ENCODE measurements around the gene GRB14. TPM values are rescaled to one million over a fixed set of nuclear protein-coding genes. Genes with fewer than 3 reads are reported as not detected.

GRB14 gene
- total RNA-seq, 1 experiment from 2014 or later: not detected

DNA sequence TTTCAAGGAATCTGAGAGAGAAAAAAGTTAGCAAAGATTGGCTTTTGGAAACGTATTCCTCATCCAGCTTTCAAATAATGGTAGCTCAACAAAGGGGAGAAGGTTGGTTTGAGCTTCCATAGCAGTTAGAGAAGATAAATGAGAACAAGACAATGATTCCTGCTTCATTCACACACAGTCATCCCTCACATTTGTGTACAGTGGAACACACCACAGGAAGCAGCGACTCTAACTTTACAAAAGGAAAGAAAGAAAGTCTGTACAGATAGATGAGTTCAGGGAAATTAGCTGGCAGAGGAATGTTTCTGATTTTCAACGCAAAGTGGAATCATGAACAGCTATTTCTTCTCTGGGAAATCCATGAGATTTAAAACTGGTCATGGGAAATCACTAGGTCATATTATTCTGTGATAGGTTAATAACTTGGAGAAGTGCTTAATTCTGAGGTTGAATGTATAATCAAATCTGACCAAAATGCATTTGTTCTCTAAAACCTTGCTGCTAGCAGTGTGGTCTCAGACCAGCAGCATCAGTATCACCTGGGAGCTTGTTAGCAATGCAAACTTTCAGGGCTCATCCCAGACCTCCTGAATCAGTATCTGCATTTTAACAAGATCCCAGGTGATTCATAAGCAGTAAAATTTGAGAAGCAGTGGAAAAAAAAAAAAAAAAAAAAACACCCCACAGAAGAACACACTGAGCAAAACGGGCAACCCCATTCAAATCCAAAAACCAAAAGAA, 112.0 kb downstream of the GRB14 start:
- Histone ChIP-seq H3K36me3 (ENCODE audit: control insufficient read depth, insufficient read depth, low read length) (no peaks in the 10 kb centered on the region), H3K27ac (ENCODE audit: low read length) (no peak overlapping the region), H3K9me3 (ENCODE audit: control insufficient read depth, insufficient read depth, low read depth, low read length) (no peaks in the 10 kb centered on the region), H3K27me3 (ENCODE audit: control insufficient read depth, insufficient read depth, low read length) (no peaks in the 10 kb centered on the region), H3K4me1 (ENCODE audit: control insufficient read depth, insufficient read depth, low read length) (no peaks in the 10 kb centered on the region), H3K4me3 (ENCODE audit: low read depth in 2 of 2, low read length in 2 of 2) (no peak overlapping the region)
- ChIA-PET POLR2A (no interaction called here), CTCF (interaction anchor here (0.7 kb wide), 2 partner anchors 1222 to 1334 kb away, joined by 3 read pairs; no protein-coding TSS in a partner anchor)
- in situ Hi-C loops (cut with HindIII; ENCODE audit: low pct_unique_long_range_greater_than_20kb, low sequenced_read_pairs): no loop called here
- DNase-seq (ENCODE audit: low read depth, low spot score): no peak
- intact Hi-C loops (cut with micrococcal nuclease; ENCODE audit: unreplicated experiment): no loop called here
- no peak for ATAC-seq
- TF ChIP-seq, protein P1, sequence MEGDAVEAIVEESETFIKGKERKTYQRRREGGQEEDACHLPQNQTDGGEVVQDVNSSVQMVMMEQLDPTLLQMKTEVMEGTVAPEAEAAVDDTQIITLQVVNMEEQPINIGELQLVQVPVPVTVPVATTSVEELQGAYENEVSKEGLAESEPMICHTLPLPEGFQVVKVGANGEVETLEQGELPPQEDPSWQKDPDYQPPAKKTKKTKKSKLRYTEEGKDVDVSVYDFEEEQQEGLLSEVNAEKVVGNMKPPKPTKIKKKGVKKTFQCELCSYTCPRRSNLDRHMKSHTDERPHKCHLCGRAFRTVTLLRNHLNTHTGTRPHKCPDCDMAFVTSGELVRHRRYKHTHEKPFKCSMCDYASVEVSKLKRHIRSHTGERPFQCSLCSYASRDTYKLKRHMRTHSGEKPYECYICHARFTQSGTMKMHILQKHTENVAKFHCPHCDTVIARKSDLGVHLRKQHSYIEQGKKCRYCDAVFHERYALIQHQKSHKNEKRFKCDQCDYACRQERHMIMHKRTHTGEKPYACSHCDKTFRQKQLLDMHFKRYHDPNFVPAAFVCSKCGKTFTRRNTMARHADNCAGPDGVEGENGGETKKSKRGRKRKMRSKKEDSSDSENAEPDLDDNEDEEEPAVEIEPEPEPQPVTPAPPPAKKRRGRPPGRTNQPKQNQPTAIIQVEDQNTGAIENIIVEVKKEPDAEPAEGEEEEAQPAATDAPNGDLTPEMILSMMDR (IDR thresholded peaks at IDR 0.05): no peak
- TF ChIP-seq POLR2AphosphoS5 (IDR thresholded peaks at IDR 0.05; ENCODE audit: low read depth, low read length): no peak
- TF ChIP-seq, protein P2, sequence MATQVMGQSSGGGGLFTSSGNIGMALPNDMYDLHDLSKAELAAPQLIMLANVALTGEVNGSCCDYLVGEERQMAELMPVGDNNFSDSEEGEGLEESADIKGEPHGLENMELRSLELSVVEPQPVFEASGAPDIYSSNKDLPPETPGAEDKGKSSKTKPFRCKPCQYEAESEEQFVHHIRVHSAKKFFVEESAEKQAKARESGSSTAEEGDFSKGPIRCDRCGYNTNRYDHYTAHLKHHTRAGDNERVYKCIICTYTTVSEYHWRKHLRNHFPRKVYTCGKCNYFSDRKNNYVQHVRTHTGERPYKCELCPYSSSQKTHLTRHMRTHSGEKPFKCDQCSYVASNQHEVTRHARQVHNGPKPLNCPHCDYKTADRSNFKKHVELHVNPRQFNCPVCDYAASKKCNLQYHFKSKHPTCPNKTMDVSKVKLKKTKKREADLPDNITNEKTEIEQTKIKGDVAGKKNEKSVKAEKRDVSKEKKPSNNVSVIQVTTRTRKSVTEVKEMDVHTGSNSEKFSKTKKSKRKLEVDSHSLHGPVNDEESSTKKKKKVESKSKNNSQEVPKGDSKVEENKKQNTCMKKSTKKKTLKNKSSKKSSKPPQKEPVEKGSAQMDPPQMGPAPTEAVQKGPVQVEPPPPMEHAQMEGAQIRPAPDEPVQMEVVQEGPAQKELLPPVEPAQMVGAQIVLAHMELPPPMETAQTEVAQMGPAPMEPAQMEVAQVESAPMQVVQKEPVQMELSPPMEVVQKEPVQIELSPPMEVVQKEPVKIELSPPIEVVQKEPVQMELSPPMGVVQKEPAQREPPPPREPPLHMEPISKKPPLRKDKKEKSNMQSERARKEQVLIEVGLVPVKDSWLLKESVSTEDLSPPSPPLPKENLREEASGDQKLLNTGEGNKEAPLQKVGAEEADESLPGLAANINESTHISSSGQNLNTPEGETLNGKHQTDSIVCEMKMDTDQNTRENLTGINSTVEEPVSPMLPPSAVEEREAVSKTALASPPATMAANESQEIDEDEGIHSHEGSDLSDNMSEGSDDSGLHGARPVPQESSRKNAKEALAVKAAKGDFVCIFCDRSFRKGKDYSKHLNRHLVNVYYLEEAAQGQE (IDR thresholded peaks at IDR 0.05; ENCODE audit: insufficient read depth in 1 of 2, low read depth in 2 of 2, low read length in 1 of 2): no peak
- TF ChIP-seq SIN3A (IDR thresholded peaks at IDR 0.05; ENCODE audit: borderline replicate concordance, insufficient read depth, low read depth, low read length): no peak
- TF ChIP-seq TCF7L2 (IDR thresholded peaks at IDR 0.05; ENCODE audit: low read depth, low read length): no peak
- BruUV-seq (replicated peaks): no TSS peak

DNA sequence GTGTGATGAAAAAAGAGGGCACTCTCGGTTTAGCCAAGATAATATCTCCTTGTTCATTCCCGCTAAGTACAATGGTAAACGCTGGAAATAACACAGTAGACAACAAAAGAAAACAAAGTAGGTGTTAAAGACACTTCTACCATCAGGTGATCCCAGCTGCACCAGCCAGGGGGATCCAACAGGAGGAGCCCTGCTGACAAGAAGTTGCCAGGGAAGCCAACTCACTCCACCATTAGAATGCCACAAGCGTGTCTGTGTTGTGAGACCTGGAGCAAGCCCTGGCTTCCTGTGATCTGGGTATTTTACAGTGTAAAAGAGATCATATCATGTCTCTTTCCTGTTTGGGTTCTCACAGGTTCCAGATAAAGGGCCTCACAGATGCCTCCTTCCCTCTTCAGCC, 117.0 kb downstream of the GRB14 start:
- H3K9me3 ChIP-seq (ENCODE audit: control insufficient read depth, insufficient read depth, low read depth, low read length): no peaks in the 10 kb centered on the region
- no peaks in the 10 kb centered on the region for H3K36me3 ChIP-seq (ENCODE audit: control insufficient read depth, insufficient read depth, low read length)
- H3K27me3 ChIP-seq (ENCODE audit: control insufficient read depth, insufficient read depth, low read length): no peaks in the 10 kb centered on the region
- in situ Hi-C loops (cut with HindIII; ENCODE audit: low pct_unique_long_range_greater_than_20kb, low sequenced_read_pairs): no loop called here
- TF ChIP-seq POLR2AphosphoS5 (IDR thresholded peaks at IDR 0.05; ENCODE audit: low read depth, low read length): no peak
- TF ChIP-seq, protein P1 (IDR thresholded peaks at IDR 0.05): 0 out of 2 replicates have a peak, but pooled peaks have one; percentile 7
- DNase-seq (ENCODE audit: low read depth, low spot score): no peak
- H3K4me3 ChIP-seq (ENCODE audit: low read depth in 2 of 2, low read length in 2 of 2): no peak overlapping the region
- H3K27ac ChIP-seq (ENCODE audit: low read length): no peak overlapping the region
- POLR2A ChIA-PET: no interaction called here
- intact Hi-C loops (cut with micrococcal nuclease; ENCODE audit: unreplicated experiment): no loop called here
- no peaks in the 10 kb centered on the region for H3K4me1 ChIP-seq (ENCODE audit: control insufficient read depth, insufficient read depth, low read length)
- ATAC-seq: no peak
- no TSS peak for BruUV-seq (replicated peaks)
- CTCF ChIA-PET: interaction anchor here (0.6 kb wide), 1 partner anchor 29 kb away, joined by 8 read pairs; no protein-coding TSS in a partner anchor

All from Panc1 (cell line).